Measurements from ENCODE around the gene ANXA4.
"Not testable (repeated sequence)": the region's sequence is repeated elsewhere in the genome, so short reads cannot be mapped to it uniquely, and the experiment has no call there.

Gene ANXA4

GRCh38 chr2:69720404-69720803 lies 21.5 kb upstream of the ANXA4 start:
- no peak for DNase-seq (ENCODE audit: low read depth in 2 of 2)

- no peak for DNase-seq (ENCODE audit: low read depth in 2 of 2)
These were observed 20.9 kb upstream of the ANXA4 start for GRCh38 chr2:69721022-69721421.

GRCh38 chr2:69723791-69724190 lies 18.1 kb upstream of the ANXA4 start:
- no peak for DNase-seq (ENCODE audit: low read depth in 2 of 2)

- DNase-seq (ENCODE audit: low read depth in 2 of 2), result peak; percentile 33 to 34
These were observed 17.3 kb upstream of the ANXA4 start for GRCh38 chr2:69724540-69725159.

- no peak for DNase-seq (ENCODE audit: low read depth in 2 of 2)
These were observed 16.1 kb upstream of the ANXA4 start for GRCh38 chr2:69725706-69726360.

GRCh38 chr2:69729266-69729665 lies 12.7 kb upstream of the ANXA4 start:
- DNase-seq (ENCODE audit: low read depth in 2 of 2), result no peak

GRCh38 chr2:69729781-69730180 lies 12.2 kb upstream of the ANXA4 start:
- DNase-seq (ENCODE audit: low read depth in 2 of 2), result no peak

GRCh38 chr2:69731147-69731970 lies 10.6 kb upstream of the ANXA4 start:
- DNase-seq (ENCODE audit: low read depth in 2 of 2), result no peak

- no peak for DNase-seq (ENCODE audit: low read depth in 2 of 2)
These were observed 8.4 kb upstream of the ANXA4 start for GRCh38 chr2:69733342-69734034.

GRCh38 chr2:69734035-69734611 lies 7.8 kb upstream of the ANXA4 start:
- no peak for DNase-seq (ENCODE audit: low read depth in 2 of 2)

- no peak for DNase-seq (ENCODE audit: low read depth in 2 of 2)
These were observed 6.9 kb upstream of the ANXA4 start for GRCh38 chr2:69734854-69735544.

- no peak for DNase-seq (ENCODE audit: low read depth in 2 of 2)
These were observed 6.2 kb upstream of the ANXA4 start for GRCh38 chr2:69735686-69736085.

GRCh38 chr2:69738149-69738548 lies 3.8 kb upstream of the ANXA4 start:
- DNase-seq (ENCODE audit: low read depth in 2 of 2), result not testable (repeated sequence)

GRCh38 chr2:69740502-69740951 lies 1.4 kb upstream of the ANXA4 start:
- DNase-seq (ENCODE audit: low read depth in 2 of 2), result no peak

GRCh38 chr2:69741229-69741574 lies 732 bp upstream of the ANXA4 start:
- peak; percentile 35 to 44 for DNase-seq (ENCODE audit: low read depth in 2 of 2)

- no peak for DNase-seq (ENCODE audit: low read depth in 2 of 2)
These were observed 503 bp downstream of the ANXA4 start for GRCh38 chr2:69742322-69742952.

GRCh38 chr2:69743847-69744264 lies 1.9 kb downstream of the ANXA4 start:
- no peak for DNase-seq (ENCODE audit: low read depth in 2 of 2)

GRCh38 chr2:69744456-69744855 lies 2.5 kb downstream of the ANXA4 start:
- no peak for DNase-seq (ENCODE audit: low read depth in 2 of 2)

GRCh38 chr2:69745035-69745434 lies 3.1 kb downstream of the ANXA4 start:
- DNase-seq (ENCODE audit: low read depth in 2 of 2), result no peak

GRCh38 chr2:69750246-69750645 lies 8.3 kb downstream of the ANXA4 start:
- no peak for DNase-seq (ENCODE audit: low read depth in 2 of 2)

Data from fibroblast of skin of left biceps (primary cell).